BE2C (cell line): Measurements from ENCODE around the gene FRYL.

Source experiments
- DNase-seq: peaks from one replicate; pipeline ENCODE4 v3.0.0-alpha.2; 2020
- H3K27me3 ChIP-seq: fragments of 250-450 bp; sonication (Bioruptor Pico); 2 replicates; pipeline ENCODE4 v1.5.1; 2020; ENCODE audit warnings: mild to moderate bottlenecking
- H3K36me3 ChIP-seq: fragments of 250-450 bp; sonication (Bioruptor Pico); 2 replicates; pipeline ENCODE4 v1.5.1; 2020; ENCODE audit warnings: mild to moderate bottlenecking
- H3K4me1 ChIP-seq: fragments of 250-450 bp; sonication (Bioruptor Pico); 2 replicates; pipeline ENCODE4 v1.5.1; 2020
- H3K4me3 ChIP-seq: 2 replicates; pipeline ENCODE4 v1.5.1; 2011; ENCODE audit warnings: low read depth, low read length
- H3K9me3 ChIP-seq: fragments of 250-450 bp; sonication (Bioruptor Pico); 2 replicates; pipeline ENCODE4 v1.5.1; 2020
- CTCF ChIP-seq: IDR thresholded peaks from 2 replicates; pipeline ENCODE4 v1.5.1; 2012; ENCODE audit warnings: mild to moderate bottlenecking, low read depth, low read length

FRYL gene

GRCh38 chr4:48470570-48470969 lies 309.5 kb downstream of the FRYL start:
- DNase-seq = peak; percentile 28
- Histone ChIP-seq H3K27me3 (no peaks in the 10 kb centered on the region), H3K9me3 (no peaks in the 10 kb centered on the region), H3K36me3 (no peaks in the 10 kb centered on the region), H3K4me1 (peaks cover 42% of the 10 kb centered on the region), H3K4me3 (peak overlapping the region; percentile 4; the same call in 1 of the 2 replicates)
- TF ChIP-seq CTCF = no peak

GRCh38 chr4:48470137-48470536 lies 309.9 kb downstream of the FRYL start:
- H3K9me3 ChIP-seq = no peaks in the 10 kb centered on the region
- TF ChIP-seq CTCF = no peak
- H3K4me1 ChIP-seq = peaks cover 40% of the 10 kb centered on the region
- peak overlapping the region; percentile 4; the same call in 1 of the 2 replicates for H3K4me3 ChIP-seq
- H3K36me3 ChIP-seq = no peaks in the 10 kb centered on the region
- DNase-seq = no peak
- H3K27me3 ChIP-seq = no peaks in the 10 kb centered on the region

GRCh38 chr4:48467891-48468290 lies 312.2 kb downstream of the FRYL start:
- peaks cover 39% of the 10 kb centered on the region for H3K4me1 ChIP-seq
- H3K4me3 ChIP-seq = peak overlapping the region; percentile 19; the same call in 1 of the 2 replicates
- DNase-seq = peak; percentile 31
- H3K9me3 ChIP-seq = no peaks in the 10 kb centered on the region
- no peaks in the 10 kb centered on the region for H3K36me3 ChIP-seq
- TF ChIP-seq CTCF = no peak
- no peaks in the 10 kb centered on the region for H3K27me3 ChIP-seq

- H3K36me3 ChIP-seq = no peaks in the 10 kb centered on the region
- no peaks in the 10 kb centered on the region for H3K27me3 ChIP-seq
- H3K4me3 ChIP-seq = peak overlapping the region; percentile 19; the same call in 1 of the 2 replicates
- DNase-seq = peak; percentile 29
- peaks cover 40% of the 10 kb centered on the region for H3K4me1 ChIP-seq
- no peak for TF ChIP-seq CTCF
- no peaks in the 10 kb centered on the region for H3K9me3 ChIP-seq
Observed at GRCh38 chr4:48467442-48467841, 312.6 kb downstream of the FRYL start.

- DNase-seq = peak; percentile 37
- no peaks in the 10 kb centered on the region for H3K36me3 ChIP-seq
- no peaks in the 10 kb centered on the region for H3K9me3 ChIP-seq
- no peak for TF ChIP-seq CTCF
- H3K27me3 ChIP-seq = no peaks in the 10 kb centered on the region
- H3K4me3 ChIP-seq = peak overlapping the region; percentile 14; the same call in 1 of the 2 replicates
- peaks cover 31% of the 10 kb centered on the region for H3K4me1 ChIP-seq
Observed at GRCh38 chr4:48462363-48462762, 317.7 kb downstream of the FRYL start.

- peaks cover 24% of the 10 kb centered on the region for H3K4me1 ChIP-seq
- H3K9me3 ChIP-seq = no peaks in the 10 kb centered on the region
- no peaks in the 10 kb centered on the region for H3K27me3 ChIP-seq
- no peak for DNase-seq
- no peaks in the 10 kb centered on the region for H3K36me3 ChIP-seq
- TF ChIP-seq CTCF = no peak
- no peak overlapping the region for H3K4me3 ChIP-seq
Observed at GRCh38 chr4:48461000-48461399, 319.1 kb downstream of the FRYL start.
